ENCODE data around the gene ACP1. TPM values are rescaled to one million over a fixed set of nuclear protein-coding genes. Genes with fewer than 3 reads are reported as not detected.
"Not testable (repeated sequence)": the region's sequence is repeated elsewhere in the genome, so short reads cannot be mapped to it uniquely, and the experiment has no call there.

The ACP1 gene
- total RNA-seq, 1 experiment from 2014 or later: 248 TPM

- no peak for DNase-seq (ENCODE audit: low spot score)
Observed at GRCh38 chr2:310994-311393, 46.2 kb downstream of the ACP1 start.

- DNase-seq (ENCODE audit: low spot score): no peak
Observed at GRCh38 chr2:313991-314390, 49.2 kb downstream of the ACP1 start.

GRCh38 chr2:314561-315336, 50.0 kb downstream of the ACP1 start:
- DNase-seq (ENCODE audit: low spot score): no peak

GRCh38 chr2:315925-316324, 51.2 kb downstream of the ACP1 start:
- DNase-seq (ENCODE audit: low spot score): not testable (repeated sequence)

- DNase-seq (ENCODE audit: low spot score): no peak
Observed at GRCh38 chr2:316381-316780, 51.6 kb downstream of the ACP1 start.

GRCh38 chr2:317501-318424, 53.0 kb downstream of the ACP1 start:
- DNase-seq (ENCODE audit: low spot score): peak; percentile 81

- DNase-seq (ENCODE audit: low spot score): no peak
Observed at GRCh38 chr2:319059-319600, 54.4 kb downstream of the ACP1 start.

- no peak for DNase-seq (ENCODE audit: low spot score)
Observed at GRCh38 chr2:320561-320960, 55.8 kb downstream of the ACP1 start.

- no peak for DNase-seq (ENCODE audit: low spot score)
Observed at GRCh38 chr2:322326-322725, 57.6 kb downstream of the ACP1 start.

GRCh38 chr2:323035-323434, 58.3 kb downstream of the ACP1 start:
- DNase-seq (ENCODE audit: low spot score): no peak

Other genes with a start within 250 kb of the ACP1 start
- gene FAM110C, start 218.4 kb upstream of the ACP1 start, total RNA-seq (2014; rRNA removed; shearing (Covaris generic)): not detected in 2 replicates
- 21.4 and 22.5 TPM in 2 replicates for gene SH3YL1, start 915 bp upstream of the ACP1 start, total RNA-seq (2014; rRNA removed; shearing (Covaris generic))
- not detected in 2 replicates for gene ALKAL2, start 23.1 kb downstream of the ACP1 start, total RNA-seq (2014; rRNA removed; shearing (Covaris generic))

All from A172 (cell line).